HepG2 (cell line): ENCODE data around the gene DDX49. TPM values are rescaled to one million over a fixed set of nuclear protein-coding genes. Genes with fewer than 3 reads are reported as not detected.

Experiments
- SKI ChIP-seq: fragments of 450-650 bp; IDR thresholded peaks from one replicate; pipeline ENCODE4 v1.6.1; 2018; ENCODE audit warnings: mild to moderate bottlenecking; ENCODE audit not compliant: partially characterized antibody
- SMYD3 ChIP-seq: sonication (generic); formaldehyde crosslinking; IDR thresholded peaks from 2 replicates; pipeline ENCODE4 v1.8.1; 2023; ENCODE audit warnings: mild to moderate bottlenecking, missing genetic modification reagents
- TBX2 ChIP-seq: sonication (generic); formaldehyde crosslinking; IDR thresholded peaks from 2 replicates; pipeline ENCODE4 v1.5.0; 2020; ENCODE audit warnings: missing genetic modification reagents, mild to moderate bottlenecking, borderline replicate concordance
- ZFP90 ChIP-seq: sonication (generic); formaldehyde crosslinking; IDR thresholded peaks from 2 replicates; pipeline ENCODE4 v1.8.0; 2022; ENCODE audit warnings: missing genetic modification reagents, mild to moderate bottlenecking, inconsistent platforms, borderline replicate concordance
- ZNF12 ChIP-seq: sonication (generic); formaldehyde crosslinking; IDR thresholded peaks from 2 replicates; pipeline ENCODE4 v1.5.0; 2020; ENCODE audit warnings: missing genetic modification reagents
- ZNF232 ChIP-seq: sonication (generic); formaldehyde crosslinking; IDR thresholded peaks from 2 replicates; pipeline ENCODE4 v1.4.0; 2020; ENCODE audit warnings: missing genetic modification reagents, borderline replicate concordance
- ZNF543 ChIP-seq: sonication (generic); formaldehyde crosslinking; IDR thresholded peaks from 2 replicates; pipeline ENCODE4 v1.4.0; 2020; ENCODE audit warnings: mild to moderate bottlenecking, missing genetic modification reagents
- ZNF564 ChIP-seq: sonication (generic); formaldehyde crosslinking; IDR thresholded peaks from 2 replicates; pipeline ENCODE4 v1.8.1; 2023; ENCODE audit warnings: mild to moderate bottlenecking, missing genetic modification reagents
- ZSCAN31 ChIP-seq: sonication (generic); formaldehyde crosslinking; IDR thresholded peaks from 2 replicates; pipeline ENCODE4 v1.5.0; 2020; ENCODE audit warnings: low read depth, mild to moderate bottlenecking, missing genetic modification reagents
- polyA plus RNA-seq, 8 experiments: library from polyadenylated mRNA; depleted of rRNA in 3 of 8; stranded (reverse) in 7 of 8; unstranded in 1 of 8; fragments of >200 nt; fragmentation: Illumina TruSeq in 4 of 8; extraction: Trizol in 4 of 8; gene quantifications; 2 replicates each; pipeline versions ENCODE4 v1.2.1 to v1.2.3, GENCODE V29; 2011 to 2016; ENCODE audit warnings: low read depth in 4 of 8, missing spikeins in 1 of 8, mixed read lengths in 1 of 8; ENCODE audit not compliant: insufficient read depth in 1 of 8
- total RNA-seq, 5 experiments: library from RNA; depleted of rRNA; stranded (reverse); fragments of >200 nt; fragmentation: Illumina TruSeq; extraction: Trizol; gene quantifications; 2 replicates each; pipeline ENCODE4 v1.2.3, GENCODE V29; 2016; ENCODE audit warnings: low read depth in 1 of 5
- TF ChIP-seq, protein P1 (sequence below), 2 experiments: sonication (generic) in 1 of 2; formaldehyde crosslinking in 1 of 2; IDR thresholded peaks; 2 replicates each; pipeline versions ENCODE4 v1.4.0 to v1.6.1; 2016 to 2020; ENCODE audit warnings: borderline replicate concordance in 1 of 2, low read depth in 1 of 2, mild to moderate bottlenecking in 1 of 2, missing genetic modification reagents in 1 of 2
- TF ChIP-seq, protein P2 (sequence below): sonication (generic); formaldehyde crosslinking; IDR thresholded peaks from 2 replicates; pipeline ENCODE4 v1.4.0; 2020; ENCODE audit warnings: missing genetic modification reagents, mild to moderate bottlenecking, borderline replicate concordance
- TF ChIP-seq, protein P3 (sequence below): IDR thresholded peaks from 2 replicates; pipeline ENCODE4 v1.6.1; 2016; ENCODE audit warnings: mild to moderate bottlenecking
- TF ChIP-seq, protein P4 (sequence below): sonication (generic); formaldehyde crosslinking; IDR thresholded peaks from 2 replicates; pipeline ENCODE4 v1.5.1; 2020; ENCODE audit warnings: mild to moderate bottlenecking, missing genetic modification reagents, moderate library complexity

DDX49 gene
- total and polyA plus RNA-seq, 2 of the 13 experiments (the other 11 are each of a cell fraction or from before 2014, with no cell fraction given): 27.0 to 46.2 TPM

DNA sequence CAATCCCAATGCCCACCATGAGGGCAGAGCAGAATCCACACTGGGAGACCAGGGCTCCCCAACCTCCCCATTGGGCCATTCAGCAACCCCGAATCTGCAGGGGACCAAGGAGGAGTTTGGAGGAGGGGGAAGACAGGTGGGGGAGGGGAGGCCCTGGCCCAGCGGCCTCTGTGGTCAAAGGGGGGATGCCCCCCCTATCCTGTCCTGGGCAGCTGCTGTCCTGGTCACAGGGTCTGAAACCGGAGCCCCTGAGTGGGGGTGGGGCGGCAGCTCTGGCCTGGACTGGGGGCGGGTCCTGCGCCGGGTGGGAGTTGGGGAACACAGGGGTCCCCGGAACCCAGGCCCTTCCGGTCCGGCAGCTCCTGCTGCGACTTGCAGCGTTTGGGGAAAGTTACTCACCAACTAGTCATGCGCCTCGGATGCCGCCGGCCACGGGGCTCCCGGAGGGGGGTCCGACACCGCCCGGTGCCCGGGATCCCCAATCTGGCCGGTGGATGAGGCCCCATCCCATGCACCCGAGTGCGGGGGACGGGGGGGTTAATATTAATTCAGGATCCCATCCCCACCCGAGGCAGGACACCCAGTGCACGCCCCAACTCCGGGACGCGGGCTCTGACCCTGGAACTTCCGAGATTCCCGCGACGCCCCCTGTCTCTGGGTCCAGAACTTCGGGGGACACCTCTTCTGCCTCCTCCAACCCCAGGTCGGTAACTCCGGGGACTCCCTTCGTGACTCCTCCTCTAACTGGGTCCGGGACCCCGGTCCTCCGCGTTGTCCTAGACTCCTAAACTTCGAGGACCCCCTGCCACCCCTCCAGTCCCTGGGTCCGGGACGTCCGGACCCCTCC lies 20.6 kb downstream of the DDX49 start (continued):
- TF ChIP-seq, protein P1, sequence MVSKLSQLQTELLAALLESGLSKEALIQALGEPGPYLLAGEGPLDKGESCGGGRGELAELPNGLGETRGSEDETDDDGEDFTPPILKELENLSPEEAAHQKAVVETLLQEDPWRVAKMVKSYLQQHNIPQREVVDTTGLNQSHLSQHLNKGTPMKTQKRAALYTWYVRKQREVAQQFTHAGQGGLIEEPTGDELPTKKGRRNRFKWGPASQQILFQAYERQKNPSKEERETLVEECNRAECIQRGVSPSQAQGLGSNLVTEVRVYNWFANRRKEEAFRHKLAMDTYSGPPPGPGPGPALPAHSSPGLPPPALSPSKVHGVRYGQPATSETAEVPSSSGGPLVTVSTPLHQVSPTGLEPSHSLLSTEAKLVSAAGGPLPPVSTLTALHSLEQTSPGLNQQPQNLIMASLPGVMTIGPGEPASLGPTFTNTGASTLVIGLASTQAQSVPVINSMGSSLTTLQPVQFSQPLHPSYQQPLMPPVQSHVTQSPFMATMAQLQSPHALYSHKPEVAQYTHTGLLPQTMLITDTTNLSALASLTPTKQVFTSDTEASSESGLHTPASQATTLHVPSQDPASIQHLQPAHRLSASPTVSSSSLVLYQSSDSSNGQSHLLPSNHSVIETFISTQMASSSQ (IDR thresholded peaks at IDR 0.05; ENCODE audit: low read depth): peak; percentile 6; the same call in 1 of the 2 replicates
- TF ChIP-seq, protein P1 (CRISPR knock-in tag; IDR thresholded peaks at IDR 0.05; ENCODE audit: borderline replicate concordance): no peak
- TF ChIP-seq ZNF564: no peak
- no peak for TF ChIP-seq SMYD3 (CRISPR knock-in tag)
- TF ChIP-seq, protein P2, sequence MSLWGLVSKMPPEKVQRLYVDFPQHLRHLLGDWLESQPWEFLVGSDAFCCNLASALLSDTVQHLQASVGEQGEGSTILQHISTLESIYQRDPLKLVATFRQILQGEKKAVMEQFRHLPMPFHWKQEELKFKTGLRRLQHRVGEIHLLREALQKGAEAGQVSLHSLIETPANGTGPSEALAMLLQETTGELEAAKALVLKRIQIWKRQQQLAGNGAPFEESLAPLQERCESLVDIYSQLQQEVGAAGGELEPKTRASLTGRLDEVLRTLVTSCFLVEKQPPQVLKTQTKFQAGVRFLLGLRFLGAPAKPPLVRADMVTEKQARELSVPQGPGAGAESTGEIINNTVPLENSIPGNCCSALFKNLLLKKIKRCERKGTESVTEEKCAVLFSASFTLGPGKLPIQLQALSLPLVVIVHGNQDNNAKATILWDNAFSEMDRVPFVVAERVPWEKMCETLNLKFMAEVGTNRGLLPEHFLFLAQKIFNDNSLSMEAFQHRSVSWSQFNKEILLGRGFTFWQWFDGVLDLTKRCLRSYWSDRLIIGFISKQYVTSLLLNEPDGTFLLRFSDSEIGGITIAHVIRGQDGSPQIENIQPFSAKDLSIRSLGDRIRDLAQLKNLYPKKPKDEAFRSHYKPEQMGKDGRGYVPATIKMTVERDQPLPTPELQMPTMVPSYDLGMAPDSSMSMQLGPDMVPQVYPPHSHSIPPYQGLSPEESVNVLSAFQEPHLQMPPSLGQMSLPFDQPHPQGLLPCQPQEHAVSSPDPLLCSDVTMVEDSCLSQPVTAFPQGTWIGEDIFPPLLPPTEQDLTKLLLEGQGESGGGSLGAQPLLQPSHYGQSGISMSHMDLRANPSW: no peak
- 0 out of 2 replicates have a peak, but pooled peaks have one; percentile 40 for TF ChIP-seq ZNF232 (CRISPR knock-in tag)
- no peak for TF ChIP-seq SKI
- no peak; the same call in 1 of the 2 replicates for TF ChIP-seq ZNF543 (CRISPR knock-in tag)
- no peak for TF ChIP-seq ZNF12
- TF ChIP-seq ZSCAN31 (CRISPR knock-in tag): peak; percentile 14; the same call in 1 of the 2 replicates
- TF ChIP-seq, protein P3, sequence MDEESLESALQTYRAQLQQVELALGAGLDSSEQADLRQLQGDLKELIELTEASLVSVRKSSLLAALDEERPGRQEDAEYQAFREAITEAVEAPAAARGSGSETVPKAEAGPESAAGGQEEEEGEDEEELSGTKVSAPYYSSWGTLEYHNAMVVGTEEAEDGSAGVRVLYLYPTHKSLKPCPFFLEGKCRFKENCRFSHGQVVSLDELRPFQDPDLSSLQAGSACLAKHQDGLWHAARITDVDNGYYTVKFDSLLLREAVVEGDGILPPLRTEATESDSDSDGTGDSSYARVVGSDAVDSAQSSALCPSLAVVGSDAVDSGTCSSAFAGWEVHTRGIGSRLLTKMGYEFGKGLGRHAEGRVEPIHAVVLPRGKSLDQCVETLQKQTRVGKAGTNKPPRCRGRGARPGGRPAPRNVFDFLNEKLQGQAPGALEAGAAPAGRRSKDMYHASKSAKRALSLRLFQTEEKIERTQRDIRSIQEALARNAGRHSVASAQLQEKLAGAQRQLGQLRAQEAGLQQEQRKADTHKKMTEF (CRISPR knock-in tag): 0 out of 2 replicates have a peak, but pooled peaks have one; percentile 36
- 0 out of 2 replicates have a peak, but pooled peaks have one; percentile 37 for TF ChIP-seq ZFP90
- TF ChIP-seq, protein P4, sequence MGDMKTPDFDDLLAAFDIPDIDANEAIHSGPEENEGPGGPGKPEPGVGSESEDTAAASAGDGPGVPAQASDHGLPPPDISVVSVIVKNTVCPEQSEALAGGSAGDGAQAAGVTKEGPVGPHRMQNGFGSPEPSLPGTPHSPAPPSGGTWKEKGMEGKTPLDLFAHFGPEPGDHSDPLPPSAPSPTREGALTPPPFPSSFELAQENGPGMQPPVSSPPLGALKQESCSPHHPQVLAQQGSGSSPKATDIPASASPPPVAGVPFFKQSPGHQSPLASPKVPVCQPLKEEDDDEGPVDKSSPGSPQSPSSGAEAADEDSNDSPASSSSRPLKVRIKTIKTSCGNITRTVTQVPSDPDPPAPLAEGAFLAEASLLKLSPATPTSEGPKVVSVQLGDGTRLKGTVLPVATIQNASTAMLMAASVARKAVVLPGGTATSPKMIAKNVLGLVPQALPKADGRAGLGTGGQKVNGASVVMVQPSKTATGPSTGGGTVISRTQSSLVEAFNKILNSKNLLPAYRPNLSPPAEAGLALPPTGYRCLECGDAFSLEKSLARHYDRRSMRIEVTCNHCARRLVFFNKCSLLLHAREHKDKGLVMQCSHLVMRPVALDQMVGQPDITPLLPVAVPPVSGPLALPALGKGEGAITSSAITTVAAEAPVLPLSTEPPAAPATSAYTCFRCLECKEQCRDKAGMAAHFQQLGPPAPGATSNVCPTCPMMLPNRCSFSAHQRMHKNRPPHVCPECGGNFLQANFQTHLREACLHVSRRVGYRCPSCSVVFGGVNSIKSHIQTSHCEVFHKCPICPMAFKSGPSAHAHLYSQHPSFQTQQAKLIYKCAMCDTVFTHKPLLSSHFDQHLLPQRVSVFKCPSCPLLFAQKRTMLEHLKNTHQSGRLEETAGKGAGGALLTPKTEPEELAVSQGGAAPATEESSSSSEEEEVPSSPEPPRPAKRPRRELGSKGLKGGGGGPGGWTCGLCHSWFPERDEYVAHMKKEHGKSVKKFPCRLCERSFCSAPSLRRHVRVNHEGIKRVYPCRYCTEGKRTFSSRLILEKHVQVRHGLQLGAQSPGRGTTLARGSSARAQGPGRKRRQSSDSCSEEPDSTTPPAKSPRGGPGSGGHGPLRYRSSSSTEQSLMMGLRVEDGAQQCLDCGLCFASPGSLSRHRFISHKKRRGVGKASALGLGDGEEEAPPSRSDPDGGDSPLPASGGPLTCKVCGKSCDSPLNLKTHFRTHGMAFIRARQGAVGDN (CRISPR knock-in tag): peak; percentile 66
- TF ChIP-seq TBX2 (CRISPR knock-in tag): peak; percentile 28; the same call in 1 of the 2 replicates
